Endothelial cell of umbilical vein (primary cell): Measurements from ENCODE around the gene DNAH9. TPM values are rescaled to one million over a fixed set of nuclear protein-coding genes. Genes with fewer than 3 reads are reported as not detected.

Experiments used
- BruUV-seq: library from RNA; stranded (reverse); fragments of 400-500 nt; replicated peaks from 2 replicates; lab custom pipeline; 2021; lab: Mats Ljungman, UMichigan
- CTCF ChIA-PET: fragments of 300-600, 350-600 bp; sonication (Branson Sonifier 250); formaldehyde crosslinking; loops from one replicate; lab custom pipeline; 2021; ENCODE audit warnings: antibody characterized with exemption, inconsistent platforms; lab: Charles Lee
- POLR2A ChIA-PET: fragments of 300-600, 350-600 bp; sonication (Branson Sonifier 250); formaldehyde crosslinking; loops from one replicate; lab custom pipeline; 2021; ENCODE audit warnings: antibody characterized with exemption, inconsistent platforms; lab: Charles Lee
- DNase-seq: peaks from one replicate; pipeline ENCODE4 v3.0.0-alpha.2; 2011; ENCODE audit warnings: low read depth, low spot score
- FAIRE-seq: peaks from 2 replicates; lab custom pipeline; 2011; peaks lifted over from hg19 to GRCh38; lab: Jason Lieb, UNC
- H2AFZ ChIP-seq: 2 replicates; pipeline ENCODE4 v1.6.0; 2012; ENCODE audit warnings: low read depth, low read length, control low read depth, inconsistent platforms
- H3K27ac ChIP-seq: 2 replicates; pipeline ENCODE4 v1.5.1; 2011; ENCODE audit warnings: low read depth, mild to moderate bottlenecking, control low read depth, low read length, moderate library complexity; ENCODE audit not compliant: insufficient read depth
- H3K27me3 ChIP-seq, 2 experiments: 2 replicates each; pipeline versions ENCODE4 v1.6.0 to v1.6.1; 2011; ENCODE audit warnings: low read length in 2 of 2, mixed read lengths in 1 of 2; ENCODE audit not compliant: control insufficient read depth in 2 of 2, insufficient read depth in 2 of 2
- H3K36me3 ChIP-seq, 2 experiments: 2 replicates in 1 of 2; 3 replicates in 1 of 2; pipeline ENCODE4 v1.5.1; 2011; ENCODE audit warnings: low read length in 2 of 2, mild to moderate bottlenecking in 1 of 2, moderate library complexity in 1 of 2; ENCODE audit not compliant: control insufficient read depth in 2 of 2, insufficient read depth in 2 of 2; ENCODE audit errors: extremely low read depth in 1 of 2
- H3K4me1 ChIP-seq: 3 replicates; pipeline ENCODE4 v1.5.1; 2011; ENCODE audit warnings: mild to moderate bottlenecking, low read length; ENCODE audit not compliant: control insufficient read depth, insufficient read depth; ENCODE audit errors: extremely low read depth
- H3K4me2 ChIP-seq: 2 replicates; pipeline ENCODE4 v1.6.1; 2011; ENCODE audit warnings: low read length, control low read depth, mixed read lengths; ENCODE audit not compliant: insufficient read depth
- H3K4me3 ChIP-seq, 3 experiments: fragments of 200-600 bp in 1 of 3; sonication (generic), shearing (Covaris generic) in 1 of 3; replicated peaks in 1 of 3; 2 replicates each; pipeline ENCODE4 v1.5.1; 2011 to 2016; ENCODE audit warnings: control low read depth in 3 of 3, low read length in 3 of 3, mild to moderate bottlenecking in 2 of 3, inconsistent platforms in 1 of 3, low read depth in 1 of 3, moderate library complexity in 1 of 3; ENCODE audit not compliant: insufficient read depth in 1 of 3
- H3K79me2 ChIP-seq: 2 replicates; pipeline ENCODE4 v1.6.0; 2012; ENCODE audit warnings: low read length, inconsistent platforms; ENCODE audit not compliant: control insufficient read depth, insufficient read depth
- H3K9ac ChIP-seq: replicated peaks from 2 replicates; pipeline ENCODE3; 2011; ENCODE audit warnings: low read length, control low read depth; ENCODE audit not compliant: insufficient read depth; ENCODE audit errors: extremely low read depth
- H3K9me1 ChIP-seq: replicated peaks from 3 replicates; pipeline ENCODE4 v1.6.0; 2011; ENCODE audit warnings: mild to moderate bottlenecking, low read length; ENCODE audit not compliant: control insufficient read depth, insufficient read depth; ENCODE audit errors: extremely low read depth
- H3K9me3 ChIP-seq: replicated peaks from 2 replicates; pipeline ENCODE4 v1.5.1; 2012; ENCODE audit warnings: low read length, inconsistent platforms; ENCODE audit not compliant: control insufficient read depth, insufficient read depth
- H4K20me1 ChIP-seq: replicated peaks from 2 replicates; pipeline ENCODE3; 2011; ENCODE audit warnings: mild to moderate bottlenecking, low read length; ENCODE audit not compliant: control insufficient read depth, insufficient read depth; ENCODE audit errors: extremely low read depth
- CTCF ChIP-seq, 2 donors: IDR thresholded peaks; 1 replicate in 1 of 2; 2 replicates in 1 of 2; pipeline ENCODE4 v1.5.1; 2011; ENCODE audit warnings: low read length in 2 of 2, mild to moderate bottlenecking in 2 of 2, moderate library complexity in 2 of 2, control low read depth in 1 of 2, inconsistent platforms in 1 of 2, low read depth in 1 of 2; ENCODE audit not compliant: insufficient read depth in 1 of 2; ENCODE audit errors: extremely low read depth in 1 of 2
- EZH2 ChIP-seq: IDR thresholded peaks from 2 replicates; pipeline ENCODE4 v1.6.1; 2012; ENCODE audit warnings: borderline replicate concordance, low read depth, mild to moderate bottlenecking, moderate library complexity, low read length, inconsistent platforms; ENCODE audit not compliant: severe bottlenecking
- FOS ChIP-seq: IDR thresholded peaks from 2 replicates; pipeline ENCODE4 v1.6.1; 2011; ENCODE audit warnings: mild to moderate bottlenecking, low read length, moderate library complexity, borderline replicate concordance; ENCODE audit not compliant: insufficient read depth
- GATA2 ChIP-seq: IDR thresholded peaks from 2 replicates; pipeline ENCODE4 v1.7.0; 2011; ENCODE audit warnings: low read depth, mild to moderate bottlenecking, moderate library complexity, mixed read lengths, low read length; ENCODE audit not compliant: insufficient read length, insufficient read depth
- JUN ChIP-seq: IDR thresholded peaks from 2 replicates; pipeline ENCODE4 v1.6.1; 2011; ENCODE audit warnings: borderline replicate concordance, low read depth; ENCODE audit not compliant: insufficient read length, insufficient read depth
- MAX ChIP-seq: IDR thresholded peaks from 2 replicates; pipeline ENCODE4 v1.6.1; 2011; ENCODE audit not compliant: insufficient read depth, insufficient read length
- MYC ChIP-seq: IDR thresholded peaks from one replicate; pipeline ENCODE4 v1.6.1; 2011; ENCODE audit warnings: mild to moderate bottlenecking, low read depth, low read length
- POLR2A ChIP-seq: IDR thresholded peaks from 2 replicates; pipeline ENCODE4 v1.6.1; 2012; ENCODE audit warnings: low read depth, mild to moderate bottlenecking, control low read depth, low read length
- POLR2AphosphoS5 ChIP-seq: IDR thresholded peaks from 2 replicates; pipeline ENCODE4 v1.6.1; 2012; ENCODE audit warnings: low read depth, mild to moderate bottlenecking, control low read depth, low read length, moderate library complexity; ENCODE audit not compliant: insufficient read depth
- dilution Hi-C: fragments of 300-500 bp; cut with MboI; formaldehyde crosslinking; loops from one replicate; pipeline ENCODE4 v1.15.0; 2019; ENCODE audit warnings: low sequenced_read_pairs; ENCODE audit not compliant: extremely low pct_ligation_motif_present
- intact Hi-C: fragments of 100-400 bp; cut with micrococcal nuclease; formaldehyde crosslinking; loops from one replicate; pipeline ENCODE4 v1.10.0; 2022
- polyA plus RNA-seq, 4 experiments: library from polyadenylated mRNA; depleted of rRNA in 3 of 4; stranded (reverse) in 3 of 4; unstranded in 1 of 4; fragments of >200 nt; gene quantifications; 2 replicates each; pipeline versions ENCODE4 v1.2.1 to v1.2.3, GENCODE V29; 2011 to 2012; ENCODE audit warnings: missing spikeins in 1 of 4
- total RNA-seq: library from RNA; stranded (reverse); gene quantifications from 2 replicates; pipeline ENCODE4 v1.2.3, GENCODE V29; 2021

The DNAH9 gene
- total and polyA plus RNA-seq, 2 donors (not counting 3 experiments of a cell fraction or from before 2014, with no cell fraction given): not detected

GRCh38 chr17:11924076-11924475, 325.8 kb downstream of the DNAH9 start:
- Histone ChIP-seq H2AFZ (no peak overlapping the region), H4K20me1 (no peaks in the 10 kb centered on the region), H3K79me2 (no peaks in the 10 kb centered on the region), H3K27me3 (no peaks in the 10 kb centered on the region), H3K9ac (no peak overlapping the region), H3K27ac (no peak overlapping the region), H3K9me3 (no peaks in the 10 kb centered on the region), H3K9me1 (no peaks in the 10 kb centered on the region), H3K4me2 (no peak overlapping the region), H3K36me3 (no peaks in the 10 kb centered on the region), H3K4me3 (no peak overlapping the region), H3K4me1 (no peaks in the 10 kb centered on the region)
- no peak for FAIRE-seq
- TF ChIP-seq FOS (no peak), POLR2AphosphoS5 (no peak), POLR2A (no peak), CTCF (IDR thresholded peaks at IDR 0.05; ENCODE audit: extremely low read depth in 1 of 2, insufficient read depth in 1 of 2, low read depth in 1 of 2, low read length in 2 of 2) (no peak), EZH2 (no peak)
- no TSS peak for BruUV-seq
- intact Hi-C loops: no loop called here
- ChIA-PET POLR2A (interaction anchor here (0.5 kb wide), 1 partner anchor 1056 kb away, joined by 3 read pairs; no protein-coding TSS in a partner anchor), CTCF (no interaction called here)
- no peak for DNase-seq
- dilution Hi-C loops: no loop called here

- Histone ChIP-seq H3K4me1 (no peaks in the 10 kb centered on the region), H3K27me3 (no peaks in the 10 kb centered on the region)
- dilution Hi-C loops: no loop called here
Measured at GRCh38 chr17:11925262-11926021, 327.2 kb downstream of the DNAH9 start.

More at GRCh38 chr17:11925262-11926021, 327.2 kb downstream of the DNAH9 start:
- Histone ChIP-seq H3K4me3 (no peak overlapping the region), H3K9ac (no peak overlapping the region), H3K79me2 (no peaks in the 10 kb centered on the region), H3K36me3 (no peaks in the 10 kb centered on the region), H3K9me1 (no peaks in the 10 kb centered on the region), H4K20me1 (no peaks in the 10 kb centered on the region), H3K4me2 (no peak overlapping the region), H3K9me3 (no peaks in the 10 kb centered on the region), H2AFZ (no peak overlapping the region), H3K27ac (no peak overlapping the region)
- BruUV-seq: no TSS peak
- TF ChIP-seq MAX: no peak
- TF ChIP-seq GATA2: no peak
- no peak for TF ChIP-seq JUN
- no peak for TF ChIP-seq EZH2
- no peak for TF ChIP-seq FOS
- no peak for TF ChIP-seq MYC
- TF ChIP-seq POLR2AphosphoS5: no peak
- no peak for TF ChIP-seq POLR2A
- no peak for TF ChIP-seq CTCF (IDR thresholded peaks at IDR 0.05; ENCODE audit: extremely low read depth in 1 of 2, insufficient read depth in 1 of 2, low read depth in 1 of 2, low read length in 2 of 2)
- CTCF ChIA-PET: no interaction called here
- DNase-seq (no peak), FAIRE-seq (no peak)
- intact Hi-C loops: no loop called here
- POLR2A ChIA-PET: no interaction called here
